H54 (cell line): ENCODE data around the gene APOL5.

ENCODE experiments used
- DNase-seq: peaks from one replicate; pipeline ENCODE4 v3.0.0; 2011; ENCODE audit warnings: low spot score, mixed read lengths; ENCODE audit not compliant: insufficient read length
- FAIRE-seq: peaks from 3 replicates; lab custom pipeline; 2011; peaks lifted over from hg19 to GRCh38; lab: Jason Lieb, UNC
- POLR2A ChIP-seq: IDR thresholded peaks from 2 replicates; pipeline ENCODE4 v1.6.1; 2011; ENCODE audit warnings: low read depth, mild to moderate bottlenecking, low read length

APOL5 gene

GRCh38 chr22:35761037-35761436, 43.4 kb downstream of the APOL5 start:
- TF ChIP-seq POLR2A: no peak
- DNase-seq (no peak), FAIRE-seq (no peak)

GRCh38 chr22:35766654-35767580, 49.2 kb downstream of the APOL5 start:
- TF ChIP-seq POLR2A: no peak
- DNase-seq (no peak), FAIRE-seq (no peak)

GRCh38 chr22:35769974-35770373, 52.3 kb downstream of the APOL5 start:
- no peak for DNase-seq
- TF ChIP-seq POLR2A: no peak
- no peak for FAIRE-seq

GRCh38 chr22:35775339-35775738, 57.7 kb downstream of the APOL5 start:
- DNase-seq (no peak), FAIRE-seq (no peak)
- TF ChIP-seq POLR2A: no peak

GRCh38 chr22:35777335-35777975, 59.8 kb downstream of the APOL5 start:
- FAIRE-seq: peak; percentile 86
- no peak for DNase-seq
- TF ChIP-seq POLR2A: no peak
